ENCODE data around the gene NACC2. TPM values are rescaled to one million over a fixed set of nuclear protein-coding genes. Genes with fewer than 3 reads are reported as not detected.

NACC2 gene
- total RNA-seq, 1 donor from 2014 or later = 36.0 TPM

- no peak for DNase-seq (ENCODE audit: low spot score)
These were observed 82.4 kb downstream of the NACC2 start for GRCh38 chr9:136012651-136013050.

GRCh38 chr9:136011703-136012496 is 83.2 kb downstream of the NACC2 start:
- DNase-seq (ENCODE audit: low spot score) = peak; percentile 83

GRCh38 chr9:136011376-136011702 is 83.8 kb downstream of the NACC2 start:
- no peak for DNase-seq (ENCODE audit: low spot score)

GRCh38 chr9:136010615-136011361 is 84.3 kb downstream of the NACC2 start:
- DNase-seq (ENCODE audit: low spot score) = no peak

GRCh38 chr9:136010176-136010575 is 84.9 kb downstream of the NACC2 start:
- no peak for DNase-seq (ENCODE audit: low spot score)

GRCh38 chr9:136009516-136009915 is 85.6 kb downstream of the NACC2 start:
- DNase-seq (ENCODE audit: low spot score) = no peak

- no peak for DNase-seq (ENCODE audit: low spot score)
These were observed 86.4 kb downstream of the NACC2 start for GRCh38 chr9:136008693-136008997.

- no peak for DNase-seq (ENCODE audit: low spot score)
These were observed 87.0 kb downstream of the NACC2 start for GRCh38 chr9:136007934-136008692.

- no peak for DNase-seq (ENCODE audit: low spot score)
These were observed 87.7 kb downstream of the NACC2 start for GRCh38 chr9:136007276-136007933.

- DNase-seq (ENCODE audit: low spot score) = no peak
These were observed 88.9 kb downstream of the NACC2 start for GRCh38 chr9:136006169-136006568.

- no peak for DNase-seq (ENCODE audit: low spot score)
These were observed 90.4 kb downstream of the NACC2 start for GRCh38 chr9:136004712-136005111.

- DNase-seq (ENCODE audit: low spot score) = no peak
These were observed 90.9 kb downstream of the NACC2 start for GRCh38 chr9:136004219-136004618.

GRCh38 chr9:136003411-136004218 is 91.5 kb downstream of the NACC2 start:
- DNase-seq (ENCODE audit: low spot score) = no peak

- no peak for DNase-seq (ENCODE audit: low spot score)
These were observed 92.2 kb downstream of the NACC2 start for GRCh38 chr9:136002881-136003280.

GRCh38 chr9:136002215-136002614 is 92.9 kb downstream of the NACC2 start:
- DNase-seq (ENCODE audit: low spot score) = no peak

- DNase-seq (ENCODE audit: low spot score) = no peak
These were observed 93.9 kb downstream of the NACC2 start for GRCh38 chr9:136001231-136001630.

- no peak for DNase-seq (ENCODE audit: low spot score)
These were observed 96.5 kb downstream of the NACC2 start for GRCh38 chr9:135998410-135999071.

GRCh38 chr9:135998016-135998380 is 97.1 kb downstream of the NACC2 start:
- no peak for DNase-seq (ENCODE audit: low spot score)

GRCh38 chr9:135997090-135998015 is 97.7 kb downstream of the NACC2 start:
- no peak for DNase-seq (ENCODE audit: low spot score)

GRCh38 chr9:135995816-135996215 is 99.3 kb downstream of the NACC2 start:
- DNase-seq (ENCODE audit: low spot score) = no peak

All from ureter (tissue), 1 donor.